SK-N-SH (cell line): ENCODE data around the gene RIPOR2.

Source experiments
- FOXM1 ChIP-seq: IDR thresholded peaks from 2 replicates; pipeline ENCODE4 v1.4.0; 2012; ENCODE audit warnings: low read depth, mild to moderate bottlenecking
- TF ChIP-seq, protein P1 (sequence below): fragments of 200-600 bp; sonication (generic); IDR thresholded peaks from 2 replicates; pipeline ENCODE4 v1.6.1; 2017; ENCODE audit warnings: antibody characterized with exemption, mild to moderate bottlenecking, moderate library complexity

DNA sequence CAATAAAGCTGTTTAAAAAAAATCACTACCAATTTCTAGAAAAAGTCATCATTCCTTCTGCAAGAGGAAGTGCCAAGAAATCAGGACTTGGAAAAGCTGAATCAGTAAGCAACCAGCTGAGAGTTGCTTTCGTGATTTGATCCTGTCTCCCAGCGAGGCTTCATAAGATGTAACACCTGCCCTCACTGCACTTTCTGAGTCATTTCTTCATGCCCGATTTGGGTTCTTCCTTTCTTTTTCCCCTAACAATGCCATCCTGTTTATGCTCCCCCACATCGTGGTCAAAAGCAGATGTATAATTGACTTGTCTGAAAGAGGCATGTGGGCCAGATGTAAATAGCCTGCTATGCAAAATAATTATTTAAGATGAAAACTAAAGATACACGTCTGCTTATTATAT is 52.1 kb downstream of the RIPOR2 start:
- TF ChIP-seq FOXM1, result no peak
- TF ChIP-seq, protein P1, sequence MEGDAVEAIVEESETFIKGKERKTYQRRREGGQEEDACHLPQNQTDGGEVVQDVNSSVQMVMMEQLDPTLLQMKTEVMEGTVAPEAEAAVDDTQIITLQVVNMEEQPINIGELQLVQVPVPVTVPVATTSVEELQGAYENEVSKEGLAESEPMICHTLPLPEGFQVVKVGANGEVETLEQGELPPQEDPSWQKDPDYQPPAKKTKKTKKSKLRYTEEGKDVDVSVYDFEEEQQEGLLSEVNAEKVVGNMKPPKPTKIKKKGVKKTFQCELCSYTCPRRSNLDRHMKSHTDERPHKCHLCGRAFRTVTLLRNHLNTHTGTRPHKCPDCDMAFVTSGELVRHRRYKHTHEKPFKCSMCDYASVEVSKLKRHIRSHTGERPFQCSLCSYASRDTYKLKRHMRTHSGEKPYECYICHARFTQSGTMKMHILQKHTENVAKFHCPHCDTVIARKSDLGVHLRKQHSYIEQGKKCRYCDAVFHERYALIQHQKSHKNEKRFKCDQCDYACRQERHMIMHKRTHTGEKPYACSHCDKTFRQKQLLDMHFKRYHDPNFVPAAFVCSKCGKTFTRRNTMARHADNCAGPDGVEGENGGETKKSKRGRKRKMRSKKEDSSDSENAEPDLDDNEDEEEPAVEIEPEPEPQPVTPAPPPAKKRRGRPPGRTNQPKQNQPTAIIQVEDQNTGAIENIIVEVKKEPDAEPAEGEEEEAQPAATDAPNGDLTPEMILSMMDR, result no peak
